MCF 10A (cell line): ENCODE data around the gene ZGLP1. TPM values are rescaled to one million over a fixed set of nuclear protein-coding genes. Genes with fewer than 3 reads are reported as not detected.

Experiments used
- BruUV-seq: library from RNA; stranded (reverse); fragments of 400-500 nt; replicated peaks from 2 replicates; lab custom pipeline; 2021; lab: Mats Ljungman, UMichigan
- CTCF ChIA-PET: fragments of 300-600 bp; sonication (Branson Sonifier 250); formaldehyde crosslinking; extraction: SDS; loops from one replicate; lab custom pipeline; 2021; ENCODE audit warnings: antibody characterized with exemption, inconsistent platforms; lab: Yijun Ruan, JAX
- POLR2A ChIA-PET: fragments of 300-600, 350-650 bp; sonication (Branson Sonifier 250); formaldehyde crosslinking; extraction: SDS; loops from one replicate; lab custom pipeline; 2020; ENCODE audit warnings: antibody characterized with exemption, inconsistent platforms; lab: Yijun Ruan, JAX
- DNase-seq: peaks from one replicate; pipeline ENCODE4 v3.0.0-alpha.2; 2018; ENCODE audit not compliant: unreplicated experiment
- H3K27ac Mint-ChIP-seq: one replicate; pipeline ENCODE4 v1.8.0; 2022; ENCODE audit warnings: mild to moderate bottlenecking, low read depth, mixed read lengths; ENCODE audit not compliant: unreplicated experiment
- H3K27me3 Mint-ChIP-seq: one replicate; pipeline ENCODE4 v1.8.0; 2022; ENCODE audit warnings: mixed read lengths; ENCODE audit not compliant: insufficient read depth, unreplicated experiment
- H3K36me3 Mint-ChIP-seq: one replicate; pipeline ENCODE4 v1.8.0; 2022; ENCODE audit warnings: mild to moderate bottlenecking, moderate library complexity, mixed read lengths; ENCODE audit not compliant: insufficient read depth, unreplicated experiment
- H3K4me1 Mint-ChIP-seq: one replicate; pipeline ENCODE4 v1.8.0; 2022; ENCODE audit warnings: mixed read lengths; ENCODE audit not compliant: insufficient read depth, unreplicated experiment
- H3K4me3 Mint-ChIP-seq: one replicate; pipeline ENCODE4 v1.8.0; 2022; ENCODE audit warnings: mild to moderate bottlenecking, moderate library complexity, mixed read lengths; ENCODE audit not compliant: unreplicated experiment
- H3K9me3 Mint-ChIP-seq: one replicate; pipeline ENCODE4 v1.8.0; 2022; ENCODE audit warnings: mixed read lengths; ENCODE audit not compliant: unreplicated experiment
- CTCF ChIP-seq: fragments of 200-600 bp; IDR thresholded peaks from one replicate; pipeline ENCODE4 v1.8.0; 2022; ENCODE audit warnings: antibody characterized with exemption, mild to moderate bottlenecking; ENCODE audit not compliant: unreplicated experiment
- intact Hi-C: fragments of 100-400 bp; cut with micrococcal nuclease; formaldehyde crosslinking; loops from 2 replicates; pipeline ENCODE4 v1.14.1; 2022
- total RNA-seq: library from RNA; stranded (reverse); gene quantifications from 2 replicates; pipeline ENCODE4 v1.2.3, GENCODE V29; 2022

The ZGLP1 gene
- total RNA-seq, 1 experiment from 2014 or later: 3.8 TPM

DNA sequence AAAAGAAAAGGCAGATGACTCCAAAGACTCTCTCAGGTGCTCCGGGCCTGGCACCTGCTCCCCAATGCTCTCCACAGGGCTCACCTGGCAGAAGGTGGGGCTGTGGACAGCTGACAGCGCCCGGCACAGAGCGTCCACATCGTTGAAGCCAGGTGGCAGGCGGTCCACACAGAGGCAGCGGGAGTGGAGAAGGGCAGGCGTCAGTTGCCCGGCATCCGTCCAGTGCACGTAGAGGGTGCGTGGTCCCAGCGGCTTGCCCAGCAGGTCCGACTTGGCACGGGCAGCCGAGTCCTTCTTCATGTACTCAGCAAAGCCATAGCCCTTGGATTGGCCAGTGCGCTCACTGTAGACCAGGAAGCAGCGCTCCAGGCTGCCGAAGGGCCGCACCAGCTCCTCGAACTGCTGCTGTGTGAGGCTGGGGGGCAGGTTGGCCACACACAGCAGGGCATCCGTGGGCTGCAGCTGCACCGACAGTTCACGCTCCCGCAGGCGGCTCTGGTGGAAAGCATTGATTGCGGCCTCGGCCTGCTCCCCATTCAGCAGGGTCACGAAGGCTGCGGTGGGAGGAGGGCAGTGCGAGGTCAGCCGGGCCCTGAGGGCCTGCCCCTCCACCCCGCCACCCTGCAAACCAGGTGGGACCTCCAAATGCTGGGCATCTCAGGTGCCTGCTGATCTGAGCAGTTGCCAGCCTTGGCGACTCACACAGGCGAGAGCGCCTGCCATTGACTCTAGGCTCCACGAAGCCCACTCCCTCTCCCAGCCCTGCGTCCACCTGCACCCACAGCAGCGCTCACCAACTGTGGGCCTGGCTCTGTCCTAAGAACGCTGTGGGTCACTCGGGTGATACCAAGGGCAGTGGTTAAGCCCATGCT lies 19.2 kb upstream of the ZGLP1 start:
- peaks cover 58% of the 10 kb centered on the region for H3K36me3 Mint-ChIP-seq
- H3K4me1 Mint-ChIP-seq: no peaks in the 10 kb centered on the region
- DNase-seq: no peak
- intact Hi-C loops: no loop called here
- no peaks in the 10 kb centered on the region for H3K9me3 Mint-ChIP-seq
- POLR2A ChIA-PET: no interaction called here
- no peak overlapping the region for H3K4me3 Mint-ChIP-seq
- no peaks in the 10 kb centered on the region for H3K27me3 Mint-ChIP-seq
- no peak for TF ChIP-seq CTCF
- CTCF ChIA-PET: no interaction called here
- no peak overlapping the region for H3K27ac Mint-ChIP-seq
- no TSS peak for BruUV-seq

- intact Hi-C loops: no loop called here
- H3K27ac Mint-ChIP-seq: no peak overlapping the region
- H3K27me3 Mint-ChIP-seq: no peaks in the 10 kb centered on the region
- no peaks in the 10 kb centered on the region for H3K9me3 Mint-ChIP-seq
- ChIA-PET POLR2A (interaction anchor here (0.5 kb wide), 1 partner anchor 53 kb away, joined by 3 read pairs; no protein-coding TSS in a partner anchor), CTCF (interaction anchor here (1.0 kb wide), 1 partner anchor 58 kb away, joined by 4 read pairs; no protein-coding TSS in a partner anchor)
- H3K4me1 Mint-ChIP-seq: no peaks in the 10 kb centered on the region
- H3K4me3 Mint-ChIP-seq: no peak overlapping the region
- no peak for TF ChIP-seq CTCF
- no TSS peak for BruUV-seq
- no peak for DNase-seq
- H3K36me3 Mint-ChIP-seq: peaks cover 61% of the 10 kb centered on the region
Measured at GRCh38 chr19:10327793-10328192, 18.2 kb upstream of the ZGLP1 start.

DNA sequence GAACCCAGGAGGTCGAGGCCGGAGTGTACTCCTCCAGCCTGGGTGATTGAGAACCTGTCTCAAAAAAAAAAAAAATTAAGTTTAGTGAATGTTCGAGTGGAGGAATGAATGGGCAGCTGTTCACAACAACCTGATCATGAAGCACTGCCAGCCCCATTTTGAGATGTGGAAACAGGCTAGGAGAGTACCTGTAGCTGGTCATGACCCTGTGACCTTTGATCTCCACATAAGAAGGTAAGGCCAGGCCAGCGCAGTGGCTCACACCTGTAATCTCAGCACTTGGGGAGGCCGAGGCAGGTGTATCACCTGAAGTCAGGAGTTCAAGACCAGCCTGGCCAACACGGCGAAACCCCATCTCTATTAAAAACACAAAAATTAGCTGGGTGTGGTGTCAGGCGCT lies 16.1 kb upstream of the ZGLP1 start:
- H3K4me1 Mint-ChIP-seq: no peaks in the 10 kb centered on the region
- intact Hi-C loops: no loop called here
- POLR2A ChIA-PET: interaction anchor here (1.3 kb wide), 1 partner anchor 8 kb away, joined by 4 read pairs; the partner anchor contains the start of gene RAVER1
- peaks cover 75% of the 10 kb centered on the region for H3K36me3 Mint-ChIP-seq
- BruUV-seq: no TSS peak
- no peak overlapping the region for H3K27ac Mint-ChIP-seq
- TF ChIP-seq CTCF: no peak
- no peaks in the 10 kb centered on the region for H3K27me3 Mint-ChIP-seq
- H3K4me3 Mint-ChIP-seq: no peak overlapping the region
- no peak for DNase-seq
- H3K9me3 Mint-ChIP-seq: no peaks in the 10 kb centered on the region
- CTCF ChIA-PET: interaction anchor here (0.5 to 0.6 kb wide), 3 partner anchors 46 to 300 kb away, joined by 3 to 4 read pairs (median 4); partner anchors contain the start of gene SLC44A2
